Body of pancreas (tissue), 4 donors: ENCODE measurements around the gene EXOC3L2. TPM values are rescaled to one million over a fixed set of nuclear protein-coding genes. Genes with fewer than 3 reads are reported as not detected.

Experiments used
- ATAC-seq: fragments of 150-250 bp; one replicate; pipeline ENCODE4 v1.9.1; 2016
- DNase-seq, 4 donors: peaks; one replicate each; pipeline ENCODE4 v3.0.0-alpha.2; 2019
- H3K27ac ChIP-seq, 4 donors: fragments of 200-600 bp; sonication (generic); 1 replicate in 3 of 4; 2 replicates in 1 of 4; pipeline versions ENCODE4 v1.5.1 to v1.6.1; 2016 to 2019; ENCODE audit warnings: mild to moderate bottlenecking in 1 of 4, mixed read lengths in 1 of 4, moderate library complexity in 1 of 4
- H3K27me3 ChIP-seq, 2 donors: fragments of 200-600 bp; sonication (generic); one replicate each; pipeline ENCODE4 v1.6.0; 2016; ENCODE audit warnings: mild to moderate bottlenecking in 1 of 2
- H3K36me3 ChIP-seq, 2 donors: fragments of 200-600 bp; sonication (generic); replicated peaks in 1 of 2; 2 replicates each; pipeline ENCODE4 v1.5.1; 2016; ENCODE audit warnings: low read depth in 2 of 2; ENCODE audit not compliant: insufficient read depth in 1 of 2
- H3K4me1 ChIP-seq: fragments of 200-600 bp; sonication (generic); one replicate; pipeline ENCODE4 v1.6.0; 2016
- H3K4me3 ChIP-seq, 2 donors: fragments of 200-600 bp; sonication (generic); 1 replicate in 1 of 2; 2 replicates in 1 of 2; pipeline ENCODE4 v1.5.1; 2016 to 2019
- H3K9me3 ChIP-seq, 3 donors: fragments of 200-600 bp; sonication (generic); 1 replicate in 2 of 3; 2 replicates in 1 of 3; pipeline ENCODE4 v1.5.1; 2016
- CTCF ChIP-seq, 7 experiments: fragments of 450-650 bp in 4 of 7; fragments of 200-600 bp in 3 of 7; sonication (generic) in 3 of 7; IDR thresholded peaks; one replicate each; pipeline ENCODE4 v1.5.1; 2016 to 2019; ENCODE audit warnings: antibody characterized with exemption in 7 of 7
- POLR2A ChIP-seq, 3 donors: fragments of 450-650 bp; IDR thresholded peaks; one replicate each; pipeline ENCODE4 v1.6.1; 2016; ENCODE audit warnings: antibody characterized with exemption in 3 of 3, mild to moderate bottlenecking in 2 of 3
- WGBS, 2 donors: methylation state at CpG; one replicate each; pipeline ENCODE4 v1.1.5; 2017; 5-methylcytosine and 5-hydroxymethylcytosine counted together
- intact Hi-C: fragments of 100-400 bp; cut with DNase I; formaldehyde crosslinking; loops from one replicate; pipeline ENCODE4 v1.15.1; 2023
- total RNA-seq, 2 donors: library from RNA; depleted of rRNA; stranded (reverse); fragments of >200 nt; gene quantifications; one replicate each; pipeline ENCODE4 v1.1.0, GENCODE V29; 2016

The EXOC3L2 gene
- total RNA-seq, 2 donors from 2014 or later, result 4.2 to 6.9 TPM

- H3K27ac ChIP-seq, result no peak overlapping the region
- ATAC-seq, result peak; percentile 27
- no peaks in the 10 kb centered on the region for H3K36me3 ChIP-seq
- 32 to 100% methylated on average over 1 to 25 of the region's 27 CpGs for WGBS, 2 donors
- H3K4me1 ChIP-seq, result peaks cover 15% of the 10 kb centered on the region
- no peaks in the 10 kb centered on the region for H3K9me3 ChIP-seq
- TF ChIP-seq POLR2A (IDR thresholded peaks at IDR 0.05), result no peak
- TF ChIP-seq CTCF (IDR thresholded peaks at IDR 0.05), result no peak
- H3K4me3 ChIP-seq, result no peak overlapping the region
- intact Hi-C loops, result no loop called here
- peak; percentile 34 to 59 (median 55) for DNase-seq
- H3K27me3 ChIP-seq, result no peaks in the 10 kb centered on the region
These were observed 80.5 kb downstream of the EXOC3L2 start for GRCh38 chr19:45164577-45165335.

- Histone ChIP-seq H3K27ac (no peak overlapping the region), H3K36me3 (no peaks in the 10 kb centered on the region), H3K9me3 (no peaks in the 10 kb centered on the region), H3K4me3 (no peak overlapping the region), H3K27me3 (no peaks in the 10 kb centered on the region), H3K4me1 (peaks cover 15% of the 10 kb centered on the region)
- intact Hi-C loops, result no loop called here
- no peak for ATAC-seq
- TF ChIP-seq POLR2A (IDR thresholded peaks at IDR 0.05) (no peak), CTCF (IDR thresholded peaks at IDR 0.05) (no peak)
- no peak for DNase-seq
- 70 to 78% methylated on average over 13 to 15 of the region's 15 CpGs for WGBS, 2 donors
These were observed 81.3 kb downstream of the EXOC3L2 start for GRCh38 chr19:45163751-45164460.

DNA sequence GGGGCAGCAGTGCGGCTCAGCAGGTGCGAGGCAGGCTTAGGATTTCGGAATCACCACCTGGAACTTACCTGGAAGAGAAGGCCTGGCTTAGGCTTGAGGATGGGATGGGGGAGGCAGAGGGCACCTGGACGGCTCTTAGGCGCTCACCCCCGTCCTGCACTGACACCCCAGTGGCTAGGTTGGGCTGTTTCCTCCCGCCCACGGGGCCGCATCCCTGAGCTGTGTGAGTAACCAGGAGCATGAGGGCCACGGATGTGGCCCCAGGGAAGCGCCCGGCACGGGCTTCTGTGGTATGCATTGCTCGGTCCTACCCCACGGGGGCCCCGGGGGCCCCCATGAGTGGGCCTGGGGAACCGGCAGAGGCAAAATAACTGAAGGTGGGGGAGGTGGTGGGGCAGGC is 82.1 kb downstream of the EXOC3L2 start:
- Histone ChIP-seq H3K9me3 (no peaks in the 10 kb centered on the region), H3K4me3 (no peak overlapping the region), H3K27ac (no peak overlapping the region), H3K27me3 (no peaks in the 10 kb centered on the region), H3K4me1 (peaks cover 15% of the 10 kb centered on the region), H3K36me3 (no peaks in the 10 kb centered on the region)
- intact Hi-C loops, result no loop called here
- DNase-seq (no peak), ATAC-seq (no peak)
- 84% methylated on average over 17 of the region's 17 CpGs; no CpG with 5 or more reads in 1 of the 2 donors for WGBS, 2 donors
- no peak for TF ChIP-seq POLR2A (IDR thresholded peaks at IDR 0.05)
- no peak for TF ChIP-seq CTCF (IDR thresholded peaks at IDR 0.05)

GRCh38 chr19:45162608-45163143 is 82.5 kb downstream of the EXOC3L2 start:
- no peak for DNase-seq
- 61 to 75% methylated on average over 5 to 18 of the region's 18 CpGs for WGBS, 2 donors
- peaks cover 15% of the 10 kb centered on the region for H3K4me1 ChIP-seq
- no peaks in the 10 kb centered on the region for H3K27me3 ChIP-seq
- intact Hi-C loops, result no loop called here
- no peak overlapping the region for H3K4me3 ChIP-seq
- no peak for ATAC-seq
- no peaks in the 10 kb centered on the region for H3K9me3 ChIP-seq
- no peak overlapping the region for H3K27ac ChIP-seq
- no peaks in the 10 kb centered on the region for H3K36me3 ChIP-seq
- TF ChIP-seq CTCF (IDR thresholded peaks at IDR 0.05) (no peak), POLR2A (IDR thresholded peaks at IDR 0.05) (no peak)

Other genes starting within 250 kb of the EXOC3L2 start
- gene RELB, start 243.9 kb downstream of the EXOC3L2 start, total RNA-seq, result 10 to 100 TPM in 1 of 2 donors, 1 to 10 TPM in 1; 8.9 to 11.9 TPM
- gene CLASRP, start 206.4 kb downstream of the EXOC3L2 start, total RNA-seq, result 10 to 100 TPM; 40.2 to 64.9 TPM
- under 1 TPM in 1 of 2 donors, not detected in 1; 0.26 TPM for gene ZNF296, start 168.9 kb downstream of the EXOC3L2 start, total RNA-seq
- 10 to 100 TPM; 15.8 to 19.5 TPM for gene GEMIN7, start 166.1 kb downstream of the EXOC3L2 start, total RNA-seq
- gene PPP1R37, start 152.2 kb downstream of the EXOC3L2 start, total RNA-seq, result 10 to 100 TPM; 16.6 to 49.8 TPM
- gene NKPD1, start 84.4 kb downstream of the EXOC3L2 start, total RNA-seq, result not detected
- gene TRAPPC6A, start 67.2 kb downstream of the EXOC3L2 start, total RNA-seq, result 1 to 10 TPM in 1 of 2 donors, not detected in 1; 8.3 TPM
- gene BLOC1S3, start 66.6 kb downstream of the EXOC3L2 start, total RNA-seq, result 10 to 100 TPM in 1 of 2 donors, 1 to 10 TPM in 1; 4.9 to 12.5 TPM
- 10 to 100 TPM in 1 of 2 donors, 1 to 10 TPM in 1; 9.2 to 12.5 TPM for gene MARK4, start 5.9 kb upstream of the EXOC3L2 start, total RNA-seq
- gene CKM, start 77.5 kb upstream of the EXOC3L2 start, total RNA-seq, result not detected
- gene KLC3, start 95.3 kb upstream of the EXOC3L2 start, total RNA-seq, result 10 to 100 TPM in 1 of 2 donors, 1 to 10 TPM in 1; 1.3 to 11.7 TPM
- gene ERCC2, start 125.2 kb upstream of the EXOC3L2 start, total RNA-seq, result 10 to 100 TPM in 1 of 2 donors, 1 to 10 TPM in 1; 7.8 to 29.3 TPM
- gene PPP1R13L, start 159.7 kb upstream of the EXOC3L2 start, total RNA-seq, result 10 to 100 TPM; 26.4 to 32.9 TPM
- 1 to 10 TPM; 1.8 to 2.0 TPM for gene POLR1G, start 161.2 kb upstream of the EXOC3L2 start, total RNA-seq
- 10 to 100 TPM; 91.3 to 97.9 TPM for gene ERCC1, start 178.5 kb upstream of the EXOC3L2 start, total RNA-seq
- gene FOSB, start 222.6 kb upstream of the EXOC3L2 start, total RNA-seq, result 10 to 100 TPM in 1 of 2 donors, 1 to 10 TPM in 1; 4.2 to 84.7 TPM